Measurements from ENCODE around the gene BCL10. TPM values are rescaled to one million over a fixed set of nuclear protein-coding genes. Genes with fewer than 3 reads are reported as not detected.

Gene BCL10
- total RNA-seq, 1 experiment from 2014 or later: 26.1 TPM

GRCh38 chr1:85229574-85230097 lies 46.8 kb downstream of the BCL10 start:
- no CpG with 5 or more reads among the region's 6 CpGs for WGBS (ENCODE audit: extremely low coverage, insufficient read length, low lambda C conversion rate)
- peaks cover 25 to 33% of the 10 kb centered on the region in 2 experiments for H3K4me1 Mint-ChIP-seq
- no peak overlapping the region for H3K23ac ChIP-seq (ENCODE audit: insufficient read length, low read depth, low read length)

More at GRCh38 chr1:85229574-85230097, 46.8 kb downstream of the BCL10 start:
- Histone ChIP-seq H3K9ac (ENCODE audit: extremely low read depth, insufficient read length, low read length) (no peak overlapping the region), H3K56ac (ENCODE audit: insufficient read length, low read depth, low read length) (no peak overlapping the region), H3K18ac (ENCODE audit: insufficient read length, low read depth, low read length) (no peak overlapping the region), H3K79me2 (ENCODE audit: insufficient read depth, low read length) (no peaks in the 10 kb centered on the region), H2AFZ (ENCODE audit: low read length) (no peak overlapping the region), H3K23me2 (ENCODE audit: insufficient read length, low read depth, low read length, poor library complexity, severe bottlenecking) (no peaks in the 10 kb centered on the region), H2BK20ac (ENCODE audit: low read depth, low read length, poor library complexity, severe bottlenecking) (no peak overlapping the region), H4K5ac (ENCODE audit: insufficient read length, low read depth, low read length) (no peak overlapping the region), H3K27me3 (ENCODE audit: insufficient read depth, low read length) (no peaks in the 10 kb centered on the region), H2BK12ac (ENCODE audit: insufficient read length, low read depth, low read length) (no peak overlapping the region), H4K91ac (ENCODE audit: insufficient read length, low read depth, low read length) (no peak overlapping the region), H3T11ph (ENCODE audit: low read length) (no peak overlapping the region), H3K27ac (ENCODE audit: insufficient read length, low read depth, low read length) (no peak overlapping the region), H2AK5ac (ENCODE audit: insufficient read length, low read length) (no peak overlapping the region), H3K14ac (ENCODE audit: insufficient read depth, low read length) (no peak overlapping the region), H4K20me1 (ENCODE audit: control insufficient read depth, insufficient read depth, insufficient read length) (no peaks in the 10 kb centered on the region), H3K4me2 (ENCODE audit: insufficient read depth, insufficient read length, low read length) (no peak overlapping the region), H2BK120ac (ENCODE audit: low read depth, low read length, poor library complexity, severe bottlenecking) (no peak overlapping the region), H3K9me3 (ENCODE audit: control insufficient read depth, low read depth, low read length) (no peaks in the 10 kb centered on the region), H3K4me1 (ENCODE audit: insufficient read depth, low read length) (peaks cover 4% of the 10 kb centered on the region; the same call in 1 of the 2 replicates), H4K8ac (replicated peaks; ENCODE audit: insufficient read length, low read depth, low read length) (no peak overlapping the region), H2BK15ac (ENCODE audit: low read depth, low read length) (no peak overlapping the region), H3K79me1 (ENCODE audit: insufficient read depth, low read depth, low read length, poor library complexity, severe bottlenecking) (no peaks in the 10 kb centered on the region), H2BK5ac (ENCODE audit: insufficient read length, low read length) (no peak overlapping the region), H3K4ac (ENCODE audit: low read depth, low read length) (no peak overlapping the region)
- TF ChIP-seq CTCF (conservative IDR thresholded peaks at IDR 0.05): no peak
- no peak overlapping the region for H3K4me3 Mint-ChIP-seq
- no peak overlapping the region for H3K27ac Mint-ChIP-seq
- H3K9me3 Mint-ChIP-seq: no peaks in the 10 kb centered on the region
- H3K36me3 Mint-ChIP-seq (ENCODE audit: insufficient read depth in 1 of 3, low read depth in 3 of 3): no peaks in the 10 kb centered on the region
- H3K27me3 Mint-ChIP-seq (ENCODE audit: low read depth): no peaks in the 10 kb centered on the region; the same call in 1 of the 2 replicates
- DNase-seq: no peak

Data from H9 (cell line).